ENCODE data around the gene KRT38. TPM values are rescaled to one million over a fixed set of nuclear protein-coding genes. Genes with fewer than 3 reads are reported as not detected.
"Not testable (repeated sequence)": the region's sequence is repeated elsewhere in the genome, so short reads cannot be mapped to it uniquely, and the experiment has no call there.

The KRT38 gene
- total RNA-seq, 1 donor from 2014 or later, result not detected

- no peak for DNase-seq (ENCODE audit: low read depth, low spot score)
Observed at GRCh38 chr17:41396340-41396739, 44.4 kb downstream of the KRT38 start.

- no peak for DNase-seq (ENCODE audit: low read depth, low spot score)
Observed at GRCh38 chr17:41395611-41396010, 45.2 kb downstream of the KRT38 start.

GRCh38 chr17:41395044-41395443, 45.7 kb downstream of the KRT38 start:
- not testable (repeated sequence) for DNase-seq (ENCODE audit: low read depth, low spot score)

- no peak for DNase-seq (ENCODE audit: low read depth, low spot score)
Observed at GRCh38 chr17:41394254-41394996, 46.4 kb downstream of the KRT38 start.

GRCh38 chr17:41393826-41394225, 47.0 kb downstream of the KRT38 start:
- DNase-seq (ENCODE audit: low read depth, low spot score), result no peak

GRCh38 chr17:41393294-41393693, 47.5 kb downstream of the KRT38 start:
- no peak for DNase-seq (ENCODE audit: low read depth, low spot score)

- no peak for DNase-seq (ENCODE audit: low read depth, low spot score)
Observed at GRCh38 chr17:41392278-41392677, 48.5 kb downstream of the KRT38 start.

GRCh38 chr17:41391535-41391934, 49.2 kb downstream of the KRT38 start:
- no peak for DNase-seq (ENCODE audit: low read depth, low spot score)

- DNase-seq (ENCODE audit: low read depth, low spot score), result no peak
Observed at GRCh38 chr17:41390411-41390938, 50.3 kb downstream of the KRT38 start.

- no peak for DNase-seq (ENCODE audit: low read depth, low spot score)
Observed at GRCh38 chr17:41387670-41388069, 53.1 kb downstream of the KRT38 start.

GRCh38 chr17:41386227-41386626, 54.6 kb downstream of the KRT38 start:
- DNase-seq (ENCODE audit: low read depth, low spot score), result no peak

Other genes with a start within 250 kb of the KRT38 start
- not detected in 2 replicates for gene KRTAP9-2, start 214.3 kb downstream of the KRT38 start, total RNA-seq
- gene KRTAP9-3, start 208.5 kb downstream of the KRT38 start, total RNA-seq, result not detected in 2 replicates
- gene KRTAP9-8, start 203.0 kb downstream of the KRT38 start, total RNA-seq, result not detected in 2 replicates
- not detected in 2 replicates for gene KRTAP9-4, start 191.3 kb downstream of the KRT38 start, total RNA-seq
- not detected in 2 replicates for gene KRTAP9-9, start 185.6 kb downstream of the KRT38 start, total RNA-seq
- not detected in 2 replicates for gene KRTAP9-6, start 175.6 kb downstream of the KRT38 start, total RNA-seq
- not detected in 2 replicates for gene KRTAP9-7, start 165.3 kb downstream of the KRT38 start, total RNA-seq
- gene KRTAP29-1, start 138.1 kb downstream of the KRT38 start, total RNA-seq, result not detected in 2 replicates
- gene KRTAP16-1, start 131.7 kb downstream of the KRT38 start, total RNA-seq, result not detected in 2 replicates
- not detected in 2 replicates for gene KRTAP17-1, start 125.3 kb downstream of the KRT38 start, total RNA-seq
- gene KRT33A, start 90.2 kb downstream of the KRT38 start, total RNA-seq, result not detected in 2 replicates
- gene KRT33B, start 71.2 kb downstream of the KRT38 start, total RNA-seq, result not detected in 2 replicates
- not detected in 2 replicates for gene KRT34, start 58.7 kb downstream of the KRT38 start, total RNA-seq
- not detected in 2 replicates for gene KRT31, start 43.4 kb downstream of the KRT38 start, total RNA-seq
- gene KRT37, start 16.4 kb downstream of the KRT38 start, total RNA-seq, result not detected in 2 replicates
- gene KRT32, start 26.4 kb upstream of the KRT38 start, total RNA-seq, result not detected in 2 replicates
- gene KRT35, start 40.2 kb upstream of the KRT38 start, total RNA-seq, result not detected in 2 replicates
- gene KRT36, start 48.9 kb upstream of the KRT38 start, total RNA-seq, result not detected in 2 replicates
- not detected in 2 replicates for gene KRT13, start 64.6 kb upstream of the KRT38 start, total RNA-seq
- gene KRT15, start 77.9 kb upstream of the KRT38 start, total RNA-seq, result 1.6 and 3.4 TPM in 2 replicates
- 63.6 and 81.6 TPM in 2 replicates for gene KRT19, start 87.3 kb upstream of the KRT38 start, total RNA-seq
- not detected in 2 replicates for gene KRT9, start 131.1 kb upstream of the KRT38 start, total RNA-seq
- gene KRT14, start 145.9 kb upstream of the KRT38 start, total RNA-seq, result 0.07 and 0.18 TPM in 2 replicates
- 0.13 and 0.63 TPM in 2 replicates for gene KRT16, start 171.8 kb upstream of the KRT38 start, total RNA-seq
- 3.1 and 3.8 TPM in 2 replicates for gene KRT17, start 183.6 kb upstream of the KRT38 start, total RNA-seq
- gene EIF1, start 247.9 kb upstream of the KRT38 start, total RNA-seq, result 66.4 and 81.1 TPM in 2 replicates

All from pulmonary artery endothelial cell (primary cell).